ENCODE data around the gene PTPRG. TPM values are rescaled to one million over a fixed set of nuclear protein-coding genes. Genes with fewer than 3 reads are reported as not detected.

Gene PTPRG
- total and polyA plus RNA-seq, 2 experiments from 2014 or later, result 24.4 to 131 TPM

- TF ChIP-seq ZNF462 (CRISPR knock-in tag; IDR thresholded peaks at IDR 0.05), result no peak
- TF ChIP-seq ZNF114 (CRISPR knock-in tag; IDR thresholded peaks at IDR 0.05), result no peak
- TF ChIP-seq JUNB (IDR thresholded peaks at IDR 0.05; ENCODE audit: unreplicated experiment), result no peak
- no peak for TF ChIP-seq CREB1 (CRISPR knock-in tag; IDR thresholded peaks at IDR 0.05; ENCODE audit: low read depth)
- TF ChIP-seq EZH2phosphoT487 (IDR thresholded peaks at IDR 0.05; ENCODE audit: unreplicated experiment), result no peak
- TF ChIP-seq REST (IDR thresholded peaks at IDR 0.05; ENCODE audit: unreplicated experiment), result no peak
Measured at GRCh38 chr3:61750766-61751165, 189.4 kb downstream of the PTPRG start (continued).

GRCh38 chr3:61758839-61759238, 197.5 kb downstream of the PTPRG start:
- Histone ChIP-seq H2AFZ (no peak overlapping the region), H3K36me3 (ENCODE audit: insufficient read depth) (no peaks in the 10 kb centered on the region), H3K4me3 (no peak overlapping the region), H3F3A (replicated peaks; ENCODE audit: low read depth) (no peaks in the 10 kb centered on the region), H3K27me3 (ENCODE audit: insufficient read depth) (no peaks in the 10 kb centered on the region), H3K79me2 (replicated peaks; ENCODE audit: insufficient read depth) (peaks cover 94% of the 10 kb centered on the region), H3K9me2 (ENCODE audit: insufficient read depth) (no peaks in the 10 kb centered on the region), H3K4me2 (no peak overlapping the region), H4K20me1 (replicated peaks; ENCODE audit: insufficient read depth) (peaks cover 18% of the 10 kb centered on the region; the same call in 1 of the 2 replicates), H3K27ac (ENCODE audit: low read depth) (no peak overlapping the region; the same call in 1 of the 2 replicates), H3K4me1 (ENCODE audit: insufficient read depth) (peaks cover 8% of the 10 kb centered on the region; the same call in 1 of the 2 replicates)
- Mint-ChIP-seq H3K9me3 (no peaks in the 10 kb centered on the region), H3K27ac (no peak overlapping the region; the same call in 1 of the 2 replicates), H3K36me3 (ENCODE audit: low read depth) (peaks cover 26% of the 10 kb centered on the region), H3K27me3 (ENCODE audit: insufficient read depth, low read depth, poor library complexity) (no peaks in the 10 kb centered on the region), H3K4me3 (no peak overlapping the region), H3K4me1 (peaks cover 18% of the 10 kb centered on the region)
- DNase-seq (ENCODE audit: low spot score), result no peak
- ATAC-seq, result no peak
- TF ChIP-seq STAT1 (IDR thresholded peaks at IDR 0.05; ENCODE audit: unreplicated experiment), result no peak
- TF ChIP-seq POLR2AphosphoS5 (IDR thresholded peaks at IDR 0.05; ENCODE audit: low read depth), result no peak
- no peak for TF ChIP-seq ZNF331 (CRISPR knock-in tag; IDR thresholded peaks at IDR 0.05; ENCODE audit: low read depth)
- TF ChIP-seq NANOG (IDR thresholded peaks at IDR 0.05; ENCODE audit: borderline replicate concordance), result no peak
- TF ChIP-seq REST (IDR thresholded peaks at IDR 0.05; ENCODE audit: unreplicated experiment), result no peak
- no peak for TF ChIP-seq ZNF114 (CRISPR knock-in tag; IDR thresholded peaks at IDR 0.05)
- no peak for TF ChIP-seq EZH2phosphoT487 (IDR thresholded peaks at IDR 0.05; ENCODE audit: unreplicated experiment)
- no peak for TF ChIP-seq EZH2 (IDR thresholded peaks at IDR 0.05; ENCODE audit: low read depth, unreplicated experiment)
- no peak for TF ChIP-seq JUNB (IDR thresholded peaks at IDR 0.05; ENCODE audit: unreplicated experiment)
- no peak for TF ChIP-seq CREB1 (CRISPR knock-in tag; IDR thresholded peaks at IDR 0.05; ENCODE audit: low read depth)

Measured in GM23338 (cell line).